Mesenchymal stem cell (in vitro differentiated cells and primary cell): ENCODE results near the gene TOGARAM2.

Experiments used
- DNase-seq: peaks from one replicate; pipeline ENCODE4 v3.0.0-alpha.2; 2013
- H2AFZ ChIP-seq: one replicate; pipeline ENCODE4 v1.6.1; 2013; ENCODE audit warnings: low read depth, mild to moderate bottlenecking, control low read depth, inconsistent platforms, low read length, moderate library complexity
- H2AK5ac ChIP-seq: 2 replicates; pipeline ENCODE4 v1.6.1; 2013; ENCODE audit warnings: low read length, moderate library complexity, mild to moderate bottlenecking, inconsistent platforms; ENCODE audit not compliant: severe bottlenecking
- H2BK120ac ChIP-seq: one replicate; pipeline ENCODE4 v1.6.1; 2013; ENCODE audit warnings: low read depth, mild to moderate bottlenecking, inconsistent platforms, low read length, moderate library complexity
- H2BK12ac ChIP-seq, 2 experiments: one replicate each; pipeline ENCODE4 v1.6.1; 2013; ENCODE audit warnings: inconsistent platforms in 2 of 2, low read length in 2 of 2, mild to moderate bottlenecking in 2 of 2, moderate library complexity in 2 of 2, control low read depth in 1 of 2
- H2BK15ac ChIP-seq: one replicate; pipeline ENCODE4 v1.6.1; 2013; ENCODE audit warnings: mild to moderate bottlenecking, low read depth, inconsistent platforms; ENCODE audit not compliant: poor library complexity, severe bottlenecking
- H2BK5ac ChIP-seq: 2 replicates; pipeline ENCODE4 v1.6.1; 2013; ENCODE audit warnings: low read depth, mild to moderate bottlenecking, low read length, control low read depth, inconsistent platforms; ENCODE audit not compliant: poor library complexity, severe bottlenecking
- H3K14ac ChIP-seq, 2 experiments: one replicate each; pipeline ENCODE4 v1.6.1; 2013; ENCODE audit warnings: inconsistent platforms in 2 of 2, low read length in 2 of 2, control low read depth in 1 of 2, mild to moderate bottlenecking in 1 of 2, moderate library complexity in 1 of 2
- H3K18ac ChIP-seq, 2 experiments: one replicate each; pipeline ENCODE4 v1.6.1; 2013; ENCODE audit warnings: inconsistent platforms in 2 of 2, low read length in 2 of 2, control low read depth in 1 of 2, low read depth in 1 of 2, mild to moderate bottlenecking in 1 of 2
- H3K23ac ChIP-seq, 2 experiments: one replicate each; pipeline ENCODE4 v1.6.1; 2013; ENCODE audit warnings: inconsistent platforms in 2 of 2, low read length in 2 of 2, mild to moderate bottlenecking in 2 of 2, moderate library complexity in 2 of 2, control low read depth in 1 of 2
- H3K27ac ChIP-seq: 2 replicates; pipeline ENCODE4 v1.5.1; 2013; ENCODE audit warnings: mild to moderate bottlenecking, moderate library complexity, low read length, control low read depth, inconsistent platforms; ENCODE audit not compliant: poor library complexity, severe bottlenecking
- H3K27me3 ChIP-seq, 2 experiments: 2 replicates each; pipeline versions ENCODE4 v1.6.1 to v1.7.0; 2013; ENCODE audit warnings: low read length in 2 of 2, mild to moderate bottlenecking in 2 of 2, moderate library complexity in 2 of 2, control low read depth in 1 of 2, inconsistent platforms in 1 of 2; ENCODE audit not compliant: control insufficient read depth in 1 of 2, insufficient read depth in 1 of 2
- H3K36me3 ChIP-seq, 2 experiments: 2 replicates each; pipeline versions ENCODE4 v1.6.1 to v1.7.0; 2013; ENCODE audit warnings: low read length in 2 of 2, control low read depth in 1 of 2, inconsistent platforms in 1 of 2, low read depth in 1 of 2, mild to moderate bottlenecking in 1 of 2; ENCODE audit not compliant: insufficient read depth in 2 of 2, control insufficient read depth in 1 of 2
- H3K4ac ChIP-seq, 2 experiments: one replicate each; pipeline ENCODE4 v1.6.1; 2013; ENCODE audit warnings: inconsistent platforms in 2 of 2, low read length in 2 of 2, mild to moderate bottlenecking in 2 of 2, moderate library complexity in 2 of 2, control low read depth in 1 of 2, low read depth in 1 of 2
- H3K4me1 ChIP-seq: 2 replicates; pipeline ENCODE4 v1.6.1; 2013; ENCODE audit warnings: low read depth, low read length, control low read depth; ENCODE audit not compliant: control insufficient read depth, insufficient read depth
- H3K4me2 ChIP-seq: 2 replicates; pipeline ENCODE4 v1.6.1; 2013; ENCODE audit warnings: low read length, mild to moderate bottlenecking, inconsistent platforms; ENCODE audit not compliant: poor library complexity, severe bottlenecking
- H3K4me3 ChIP-seq, 2 experiments: 2 replicates each; pipeline versions ENCODE4 v1.5.1 to v1.7.0; 2013; ENCODE audit warnings: low read length in 2 of 2, mild to moderate bottlenecking in 2 of 2, control low read depth in 1 of 2, low read depth in 1 of 2; ENCODE audit not compliant: insufficient read depth in 1 of 2
- H3K79me1 ChIP-seq: replicated peaks from 2 replicates; pipeline ENCODE4 v1.6.1; 2013; ENCODE audit warnings: mild to moderate bottlenecking, control low read depth, low read length, inconsistent platforms; ENCODE audit not compliant: poor library complexity, severe bottlenecking
- H3K9ac ChIP-seq: 2 replicates; pipeline ENCODE4 v1.7.0; 2013; ENCODE audit warnings: mild to moderate bottlenecking, low read length, moderate library complexity
- H3K9me3 ChIP-seq: 2 replicates; pipeline ENCODE4 v1.7.0; 2013; ENCODE audit warnings: mild to moderate bottlenecking, low read length; ENCODE audit not compliant: control insufficient read depth
- H4K8ac ChIP-seq: one replicate; pipeline ENCODE4 v1.6.1; 2013; ENCODE audit warnings: inconsistent platforms, mild to moderate bottlenecking, low read length, moderate library complexity
- H4K91ac ChIP-seq: one replicate; pipeline ENCODE4 v1.6.1; 2013; ENCODE audit warnings: mild to moderate bottlenecking, low read length, inconsistent platforms
- WGBS: methylation state at CpG from one replicate; pipeline ENCODE4 v1.1.7; 2013; ENCODE audit warnings: mixed read lengths; 5-methylcytosine and 5-hydroxymethylcytosine counted together

Gene TOGARAM2

GRCh38 chr2:28979041-28979440, 2.1 kb upstream of the TOGARAM2 start:
- H3K9ac ChIP-seq = no peak overlapping the region
- H2BK12ac ChIP-seq = no peak overlapping the region
- H3K18ac ChIP-seq = no peak overlapping the region
- H3K36me3 ChIP-seq = no peaks in the 10 kb centered on the region
- no peak overlapping the region for H3K4me2 ChIP-seq
- no peak for DNase-seq
- no peak overlapping the region for H2AK5ac ChIP-seq
- 56% methylated on average over 7 of the region's 7 CpGs for WGBS
- H4K91ac ChIP-seq = no peak overlapping the region
- H2BK15ac ChIP-seq = no peak overlapping the region
- H3K14ac ChIP-seq = no peak overlapping the region
- H3K27ac ChIP-seq = no peak overlapping the region
- H2BK120ac ChIP-seq = no peak overlapping the region
- no peak overlapping the region for H3K23ac ChIP-seq
- no peaks in the 10 kb centered on the region for H3K9me3 ChIP-seq
- no peak overlapping the region for H3K4me3 ChIP-seq
- peaks cover 16% of the 10 kb centered on the region for H3K4me1 ChIP-seq
- H4K8ac ChIP-seq = no peak overlapping the region
- no peak overlapping the region for H2BK5ac ChIP-seq
- peaks cover 0 to 26% of the 10 kb centered on the region in 2 experiments for H3K27me3 ChIP-seq
- H3K4ac ChIP-seq = no peak overlapping the region
- no peaks in the 10 kb centered on the region for H3K79me1 ChIP-seq
- no peak overlapping the region for H2AFZ ChIP-seq

GRCh38 chr2:28979576-28980366, 1.3 kb upstream of the TOGARAM2 start:
- H4K91ac ChIP-seq = peak overlapping the region; percentile 19
- no peaks in the 10 kb centered on the region for H3K36me3 ChIP-seq
- H4K8ac ChIP-seq = no peak overlapping the region
- no peak overlapping the region for H3K27ac ChIP-seq
- no peak overlapping the region for H2BK5ac ChIP-seq
- no peaks in the 10 kb centered on the region for H3K79me1 ChIP-seq
- no peak overlapping the region for H3K4me2 ChIP-seq
- H3K23ac ChIP-seq = no peak overlapping the region
- H2BK15ac ChIP-seq = no peak overlapping the region
- no peak overlapping the region for H2AFZ ChIP-seq
- H3K9me3 ChIP-seq = no peaks in the 10 kb centered on the region
- H2BK120ac ChIP-seq = no peak overlapping the region
- no peak overlapping the region for H3K4ac ChIP-seq
- H2AK5ac ChIP-seq = no peak overlapping the region
- no peak for DNase-seq
- no peak overlapping the region for H3K18ac ChIP-seq
- H3K4me3 ChIP-seq = no peak overlapping the region
- WGBS = 79% methylated on average over 13 of the region's 13 CpGs
- H3K4me1 ChIP-seq = peaks cover 16% of the 10 kb centered on the region
- peaks cover 0 to 32% of the 10 kb centered on the region in 2 experiments for H3K27me3 ChIP-seq
- no peak overlapping the region for H2BK12ac ChIP-seq
- peak overlapping the region in 1 of 2 experiments; percentile 9 for H3K14ac ChIP-seq
- no peak overlapping the region for H3K9ac ChIP-seq

GRCh38 chr2:28980368-28981015, 606 bp upstream of the TOGARAM2 start:
- H3K4ac ChIP-seq = no peak overlapping the region
- no peak for DNase-seq
- no peak overlapping the region for H2AK5ac ChIP-seq
- H3K14ac ChIP-seq = no peak overlapping the region
- peak overlapping the region; percentile 9 for H3K9ac ChIP-seq
- no peak overlapping the region for H2BK15ac ChIP-seq
- peaks cover 0 to 32% of the 10 kb centered on the region in 2 experiments for H3K27me3 ChIP-seq
- H3K4me3 ChIP-seq = no peak overlapping the region
- no peak overlapping the region for H3K23ac ChIP-seq
- no peak overlapping the region for H2AFZ ChIP-seq
- H4K91ac ChIP-seq = no peak overlapping the region
- no peaks in the 10 kb centered on the region for H3K36me3 ChIP-seq
- H3K18ac ChIP-seq = no peak overlapping the region
- no peak overlapping the region for H3K27ac ChIP-seq
- H3K9me3 ChIP-seq = no peaks in the 10 kb centered on the region
- H2BK120ac ChIP-seq = no peak overlapping the region
- no peaks in the 10 kb centered on the region for H3K79me1 ChIP-seq
- H3K4me1 ChIP-seq = peaks cover 16% of the 10 kb centered on the region
- no peak overlapping the region for H4K8ac ChIP-seq
- 93% methylated on average over 3 of the region's 3 CpGs for WGBS
- H2BK5ac ChIP-seq = no peak overlapping the region
- no peak overlapping the region for H2BK12ac ChIP-seq
- H3K4me2 ChIP-seq = no peak overlapping the region

GRCh38 chr2:28981620-28982376, 700 bp downstream of the TOGARAM2 start:
- H3K4me2 ChIP-seq = no peak overlapping the region
- no peak overlapping the region for H3K23ac ChIP-seq
- no peak overlapping the region for H4K8ac ChIP-seq
- H2BK15ac ChIP-seq = no peak overlapping the region
- no peaks in the 10 kb centered on the region for H3K9me3 ChIP-seq
- H3K18ac ChIP-seq = no peak overlapping the region
- no peak overlapping the region for H3K4ac ChIP-seq
- WGBS = 82% methylated on average over 11 of the region's 11 CpGs
- H3K14ac ChIP-seq = no peak overlapping the region
- no peak for DNase-seq
- no peaks in the 10 kb centered on the region for H3K79me1 ChIP-seq
- no peaks in the 10 kb centered on the region for H3K36me3 ChIP-seq
- H2AFZ ChIP-seq = no peak overlapping the region
- H3K27me3 ChIP-seq = peaks cover 0 to 32% of the 10 kb centered on the region in 2 experiments
- H2AK5ac ChIP-seq = no peak overlapping the region
- H2BK120ac ChIP-seq = no peak overlapping the region
- H4K91ac ChIP-seq = peak overlapping the region; percentile 25
- no peak overlapping the region for H2BK12ac ChIP-seq
- peaks cover 17% of the 10 kb centered on the region for H3K4me1 ChIP-seq
- no peak overlapping the region for H3K4me3 ChIP-seq
- no peak overlapping the region for H3K9ac ChIP-seq
- H2BK5ac ChIP-seq = no peak overlapping the region
- no peak overlapping the region for H3K27ac ChIP-seq
